Measurements from ENCODE around the gene OR10K2. TPM values are rescaled to one million over a fixed set of nuclear protein-coding genes. Genes with fewer than 3 reads are reported as not detected.

OR10K2 gene
- total and polyA plus RNA-seq, 12 donors, result not detected

- Histone ChIP-seq H3K9me3 (replicated peaks in 1 of 3) (no peaks in the 10 kb centered on the region), H3K36me3 (replicated peaks in 1 of 2) (no peaks in the 10 kb centered on the region), H3K27ac (no peak overlapping the region), H3K4me1 (replicated peaks in 1 of 2) (no peaks in the 10 kb centered on the region), H3K27me3 (no peaks in the 10 kb centered on the region), H3K4me3 (no peak overlapping the region)
- intact Hi-C loops (cut with DNase I), result no loop called here
- TF ChIP-seq POLR2A (IDR thresholded peaks at IDR 0.05), result no peak
- no peak for TF ChIP-seq CTCF (IDR thresholded peaks at IDR 0.05)
- DNase-seq, result no peak
Observed at GRCh38 chr1:158425027-158425426, 1.0 kb downstream of the OR10K2 start.

DNA sequence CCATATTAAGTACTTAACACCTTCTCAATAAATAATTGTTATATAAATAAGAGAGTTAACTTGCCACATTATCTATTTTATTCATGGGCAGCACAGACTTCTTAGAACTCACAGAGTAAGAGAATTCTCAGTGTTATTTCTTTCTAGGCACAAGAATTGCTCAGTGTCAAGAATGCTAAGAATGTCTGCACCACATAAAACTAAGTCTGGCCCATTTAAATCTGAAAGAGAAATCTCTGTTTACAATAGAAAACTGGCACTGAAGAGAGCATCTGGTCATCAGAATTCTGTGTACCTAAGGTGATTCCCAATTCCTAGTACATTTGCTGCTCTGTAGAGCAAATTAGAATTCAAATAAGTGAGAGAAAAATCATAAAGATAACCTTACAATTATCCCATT lies 3.8 kb downstream of the OR10K2 start:
- TF ChIP-seq POLR2A (IDR thresholded peaks at IDR 0.05), result no peak
- TF ChIP-seq CTCF (IDR thresholded peaks at IDR 0.05), result no peak
- H3K36me3 ChIP-seq (replicated peaks in 1 of 2), result no peaks in the 10 kb centered on the region
- H3K27me3 ChIP-seq, result no peaks in the 10 kb centered on the region
- no peak for DNase-seq
- intact Hi-C loops (cut with DNase I), result no loop called here
- no peaks in the 10 kb centered on the region for H3K9me3 ChIP-seq (replicated peaks in 1 of 3)
- no peak overlapping the region for H3K27ac ChIP-seq
- H3K4me3 ChIP-seq, result no peak overlapping the region
- H3K4me1 ChIP-seq (replicated peaks in 1 of 2), result no peaks in the 10 kb centered on the region

GRCh38 chr1:158417586-158417985 lies 8.5 kb downstream of the OR10K2 start:
- intact Hi-C loops (cut with DNase I), result no loop called here
- TF ChIP-seq POLR2A (IDR thresholded peaks at IDR 0.05) (no peak), CTCF (IDR thresholded peaks at IDR 0.05) (no peak)
- Histone ChIP-seq H3K36me3 (replicated peaks in 1 of 2) (no peaks in the 10 kb centered on the region), H3K9me3 (replicated peaks in 1 of 3) (no peaks in the 10 kb centered on the region), H3K4me1 (replicated peaks in 1 of 2) (no peaks in the 10 kb centered on the region), H3K27me3 (no peaks in the 10 kb centered on the region), H3K27ac (no peak overlapping the region), H3K4me3 (no peak overlapping the region)
- DNase-seq, result no peak

DNA sequence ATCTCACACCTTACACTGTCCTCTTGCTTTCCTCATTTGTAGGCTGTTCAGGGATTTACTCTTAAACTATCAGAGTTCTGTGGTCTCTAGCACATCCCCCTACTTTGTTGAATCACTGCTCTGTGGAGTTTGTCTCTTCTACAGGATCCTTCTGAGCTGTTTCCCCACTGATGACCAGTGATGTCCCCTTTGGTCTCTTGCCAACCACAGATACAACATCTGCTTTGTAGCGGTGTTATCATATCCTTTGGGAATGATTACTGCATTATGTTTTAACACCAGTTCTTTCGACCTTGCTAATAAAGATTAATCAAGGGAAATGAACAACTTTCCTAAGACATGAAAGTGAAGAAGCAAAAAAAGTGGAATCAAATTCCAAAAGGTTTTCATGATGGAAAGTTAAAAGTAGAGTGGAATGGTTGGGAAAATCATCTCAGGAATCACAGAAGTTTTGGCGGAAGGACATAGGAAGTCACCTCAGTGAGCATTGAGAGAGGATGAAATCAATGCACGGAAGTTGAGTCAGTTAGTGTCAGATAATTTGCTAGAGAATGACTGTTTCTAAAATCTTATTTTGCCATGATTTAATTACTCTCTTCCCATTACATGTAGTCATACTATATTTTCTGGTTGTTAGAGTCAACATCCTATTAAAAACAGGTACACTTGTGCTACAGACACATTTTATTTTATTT lies 11.2 kb downstream of the OR10K2 start:
- Histone ChIP-seq H3K27ac (no peak overlapping the region), H3K9me3 (replicated peaks in 1 of 3) (no peaks in the 10 kb centered on the region), H3K27me3 (no peaks in the 10 kb centered on the region), H3K4me3 (no peak overlapping the region), H3K4me1 (replicated peaks in 1 of 2) (no peaks in the 10 kb centered on the region), H3K36me3 (replicated peaks in 1 of 2) (no peaks in the 10 kb centered on the region)
- 71 to 82% (median 76%) methylated on average over 4 of the region's 4 CpGs for WGBS, 4 donors
- no peak for DNase-seq
- TF ChIP-seq CTCF (IDR thresholded peaks at IDR 0.05) (no peak), POLR2A (IDR thresholded peaks at IDR 0.05) (no peak)
- intact Hi-C loops (cut with DNase I), result no loop called here

All from adrenal gland (tissue), 12 donors.